SIG-M5 (cell line): ENCODE measurements around the gene RNU7-1.
A peak's percentile ranks its signal among the peaks of the same experiment; 100 is the strongest.

Experiments used
- DNase-seq: peaks from one replicate; lab custom pipeline; 2025; lab: John Stamatoyannopoulos, UW

RNU7-1 gene

DNA sequence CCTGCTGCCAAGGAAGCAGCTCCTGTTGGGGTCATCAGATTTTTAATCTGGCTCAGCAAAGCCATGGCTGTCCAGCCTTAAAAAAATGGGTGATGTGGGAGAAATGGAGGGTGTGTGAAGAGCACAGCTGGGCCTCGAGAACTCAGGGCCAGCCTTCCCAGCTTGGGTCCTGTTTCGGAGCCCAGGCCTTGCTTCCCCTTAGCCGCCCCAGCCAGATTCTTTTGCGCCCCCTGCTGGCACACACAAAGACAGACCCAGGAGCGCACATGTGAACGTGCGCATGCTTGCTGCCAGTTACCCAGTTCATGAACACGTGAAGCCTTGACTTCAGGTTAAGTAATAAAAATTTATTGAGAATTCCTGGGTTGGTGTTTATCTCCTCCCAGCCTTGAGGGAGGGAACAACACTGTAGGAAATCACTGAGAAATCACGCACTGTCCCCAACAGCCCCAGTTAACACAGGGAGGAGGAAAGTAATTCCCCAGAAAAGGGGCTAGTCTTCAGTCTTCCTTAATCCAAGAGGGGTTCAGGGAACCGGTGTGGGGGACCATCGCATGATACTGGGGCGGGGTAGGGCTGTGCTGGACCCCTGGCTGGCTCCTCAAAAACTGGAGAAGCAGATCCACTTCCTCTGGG, 21.5 kb downstream of the RNU7-1 start:
- peak; percentile 13 for DNase-seq

DNA sequence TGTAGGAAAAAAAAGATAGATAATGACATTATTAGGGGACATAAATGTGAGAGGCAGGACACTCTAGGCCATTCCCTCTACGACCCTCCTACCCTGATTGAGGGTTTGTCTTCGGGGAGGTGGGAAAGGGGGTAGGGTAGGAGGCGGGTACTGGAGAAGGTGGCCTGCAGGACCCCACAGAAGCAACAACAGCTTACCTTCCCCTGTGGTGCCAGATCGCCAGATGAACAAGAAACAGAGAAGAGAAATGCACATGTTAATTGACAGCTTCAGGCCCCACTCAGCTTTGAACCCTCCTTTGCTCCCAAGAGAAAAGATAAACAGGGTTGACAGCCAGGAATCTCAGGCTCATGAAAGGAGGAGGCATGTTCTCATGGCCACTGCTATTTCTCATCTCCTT, 22.1 kb downstream of the RNU7-1 start:
- DNase-seq: no peak

DNA sequence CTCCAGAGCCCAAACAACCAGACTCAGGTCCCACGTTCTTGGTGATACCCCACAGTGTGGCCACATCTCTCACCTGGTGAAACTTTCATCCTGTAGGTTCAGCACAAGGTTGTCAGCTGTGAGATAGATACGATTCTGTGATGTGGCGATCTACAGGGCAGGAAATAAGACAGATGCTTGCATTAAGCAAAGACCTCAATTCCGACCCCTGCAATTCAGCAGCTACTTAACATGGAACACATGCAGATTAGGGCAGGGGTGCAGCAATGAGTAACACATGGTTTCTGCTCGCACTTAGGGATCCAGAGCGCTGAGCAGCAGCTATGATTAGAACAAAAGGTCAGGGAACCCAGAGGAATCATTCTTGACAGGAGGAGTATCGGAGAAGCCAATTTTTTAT, 22.7 kb downstream of the RNU7-1 start:
- DNase-seq: no peak

DNA sequence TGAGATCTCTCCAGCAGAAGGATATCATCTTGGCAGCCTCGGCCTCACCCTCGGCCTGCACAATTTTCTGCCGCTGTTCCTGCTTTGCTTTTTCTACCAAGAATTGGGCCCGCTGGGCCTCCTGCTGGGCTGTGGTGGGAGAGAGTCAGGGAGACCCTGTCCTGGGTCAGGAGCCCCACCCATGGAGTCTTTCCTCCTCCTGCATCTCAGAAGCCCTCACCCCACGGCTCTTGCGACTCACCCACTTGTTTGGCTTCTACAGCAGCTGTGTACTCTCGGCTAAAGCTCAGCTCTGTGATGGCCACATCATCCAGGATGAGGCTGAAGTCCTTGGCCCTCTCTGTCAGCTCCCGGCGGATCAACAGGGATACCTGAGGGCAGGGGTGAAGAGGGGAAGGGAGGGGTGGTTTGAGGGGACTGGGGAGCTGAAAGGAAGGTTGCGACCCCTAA, 24.1 kb downstream of the RNU7-1 start:
- no peak for DNase-seq

DNA sequence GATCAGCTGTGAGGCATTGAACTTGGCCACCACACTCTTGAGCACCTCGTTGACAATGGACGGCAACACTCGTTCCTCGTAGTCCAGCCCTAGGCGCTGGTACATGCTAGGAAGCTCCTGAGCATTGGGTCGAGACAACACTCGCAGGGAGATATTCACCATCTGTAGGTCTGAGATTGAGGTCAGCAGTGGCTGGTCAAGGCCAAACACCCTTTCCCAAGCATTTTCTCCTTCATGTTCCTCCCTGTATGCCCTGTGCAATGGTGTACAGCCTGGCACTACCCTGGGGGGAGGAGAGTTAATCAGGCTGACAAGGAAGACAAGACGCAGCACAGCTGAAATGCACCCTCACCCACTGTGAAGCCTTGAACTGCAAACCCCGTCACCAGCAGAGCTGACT, 24.8 kb downstream of the RNU7-1 start:
- no peak for DNase-seq

DNA sequence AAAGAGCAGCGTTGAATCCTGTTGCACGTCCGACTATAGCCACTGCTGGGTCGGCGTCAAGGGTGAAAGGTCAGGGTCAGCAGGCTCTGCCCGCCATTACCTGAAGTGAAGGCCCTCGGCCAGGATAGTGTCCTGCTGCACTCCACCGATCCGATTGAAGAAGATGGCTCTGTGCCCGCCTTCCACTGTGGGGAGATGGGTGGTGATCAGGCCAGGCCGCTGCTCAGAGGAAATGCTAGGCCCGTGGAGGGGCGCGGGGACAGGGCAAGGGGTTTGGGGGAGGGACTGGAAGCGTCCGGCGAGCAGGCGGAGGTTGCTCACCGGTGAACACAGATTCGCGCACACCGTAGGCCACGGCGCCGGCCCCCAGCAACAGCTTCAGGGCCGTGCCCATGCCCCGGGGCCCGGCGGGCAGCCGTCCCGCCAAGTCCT, 26.5 kb downstream of the RNU7-1 start:
- DNase-seq: no peak

DNA sequence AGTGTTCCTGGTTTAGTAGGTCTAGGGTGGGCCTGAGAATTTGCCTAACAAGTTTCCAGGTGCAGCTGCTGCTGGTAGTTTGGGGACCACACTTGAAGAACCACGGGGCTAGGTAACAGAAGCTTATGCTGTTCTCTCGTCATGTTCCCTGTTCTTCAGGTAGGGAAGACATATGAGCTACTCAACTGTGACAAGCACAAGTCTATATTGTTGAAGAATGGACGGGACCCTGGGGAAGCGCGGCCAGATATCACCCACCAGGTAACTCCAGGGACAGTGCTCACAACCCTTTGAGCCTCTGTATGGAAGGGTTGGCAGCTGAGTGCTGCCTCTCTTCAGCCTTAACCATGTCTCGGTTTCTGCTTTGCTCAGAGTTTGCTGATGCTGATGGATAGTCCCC, 30.6 kb downstream of the RNU7-1 start:
- DNase-seq: no peak

DNA sequence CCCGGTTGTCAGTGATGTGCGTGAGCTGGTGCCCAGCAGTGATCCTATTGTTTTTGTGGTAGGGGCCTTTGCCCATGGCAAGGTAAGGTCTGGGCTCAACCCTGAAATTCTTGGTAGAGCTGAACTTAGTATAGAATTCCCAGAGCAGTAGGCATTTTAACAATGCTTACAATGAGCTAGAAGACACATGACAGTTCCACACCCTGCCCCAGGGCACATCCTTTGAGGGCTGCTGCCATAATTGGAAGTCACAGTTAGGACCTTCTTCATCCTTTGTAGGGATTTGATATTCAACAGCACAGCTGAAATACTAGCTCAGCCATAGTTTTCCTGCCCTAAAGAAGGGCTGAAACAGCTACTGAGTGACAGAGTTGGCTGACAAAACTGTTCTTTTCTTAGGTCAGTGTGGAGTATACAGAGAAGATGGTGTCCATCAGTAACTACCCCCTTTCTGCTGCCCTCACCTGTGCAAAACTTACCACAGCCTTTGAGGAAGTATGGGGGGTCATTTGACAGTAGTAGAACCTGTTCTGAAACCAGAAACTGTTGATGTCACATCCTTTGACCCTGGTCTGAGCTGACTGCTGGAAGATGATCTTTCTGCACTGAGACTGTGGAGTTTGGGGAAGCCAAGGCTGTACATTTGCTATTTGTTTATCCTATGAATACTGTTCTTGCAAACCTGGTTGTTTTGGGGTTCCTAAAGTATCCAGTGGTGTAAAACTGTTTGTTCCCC, 31.8 kb downstream of the RNU7-1 start:
- no peak for DNase-seq

DNA sequence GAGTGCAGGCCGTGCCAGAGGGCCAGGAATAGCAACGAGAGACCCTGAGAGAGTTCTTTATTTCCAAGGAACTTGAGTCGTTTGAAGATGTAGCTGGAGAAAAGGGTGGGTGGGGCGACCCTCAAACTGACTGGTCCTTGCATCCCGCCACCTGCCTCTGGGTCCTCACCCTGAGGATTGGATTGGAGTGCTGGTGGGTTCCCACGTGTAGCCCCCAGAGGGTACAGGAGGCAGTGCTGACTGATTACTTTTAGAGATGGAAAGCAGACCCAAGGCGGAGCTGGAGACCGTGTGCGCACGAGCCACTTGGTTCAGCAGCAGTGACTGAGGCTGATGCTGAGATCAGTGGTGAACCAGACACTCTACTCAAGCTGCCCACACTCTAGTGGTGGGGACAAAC, 34.0 kb downstream of the RNU7-1 start:
- no peak for DNase-seq

DNA sequence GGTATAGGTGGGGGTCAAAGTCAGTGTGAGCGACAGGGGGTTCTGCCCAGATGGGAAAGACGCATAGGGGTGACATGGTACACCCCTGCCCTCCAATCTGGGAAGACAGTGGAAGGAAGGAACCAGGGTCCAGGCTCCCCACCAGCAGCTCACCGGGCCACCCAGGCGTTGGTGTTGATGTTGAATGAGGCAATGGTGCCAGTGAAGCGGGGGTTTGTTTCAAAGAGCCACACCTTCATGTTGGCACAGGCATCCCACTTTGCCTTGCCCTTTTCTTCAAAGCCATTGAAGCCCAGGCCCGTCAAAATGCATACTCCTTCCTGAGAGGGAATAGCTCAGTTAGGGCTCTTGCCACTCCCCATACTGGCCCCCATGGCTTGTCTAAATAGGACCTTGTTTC, 34.6 kb downstream of the RNU7-1 start:
- no peak for DNase-seq

DNA sequence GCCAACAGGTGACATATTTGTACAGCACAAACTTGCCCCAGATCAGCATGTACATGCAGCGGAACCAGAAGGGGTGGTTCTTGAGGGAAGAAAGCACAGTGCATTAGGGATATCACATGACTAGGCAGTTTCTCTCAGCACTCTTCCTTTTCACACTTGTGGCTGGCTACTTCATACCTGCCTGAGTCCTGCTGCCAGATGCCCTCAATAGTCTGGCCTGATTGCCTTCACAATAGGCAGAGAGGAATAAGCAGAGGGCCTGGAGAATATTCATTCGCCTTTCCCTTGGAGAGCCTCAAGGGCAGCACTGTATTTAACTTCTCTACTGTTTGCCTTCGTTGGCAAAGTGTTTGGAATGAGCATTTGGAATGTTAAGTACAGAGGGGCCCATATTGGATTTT, 35.0 kb downstream of the RNU7-1 start:
- DNase-seq: no peak

DNA sequence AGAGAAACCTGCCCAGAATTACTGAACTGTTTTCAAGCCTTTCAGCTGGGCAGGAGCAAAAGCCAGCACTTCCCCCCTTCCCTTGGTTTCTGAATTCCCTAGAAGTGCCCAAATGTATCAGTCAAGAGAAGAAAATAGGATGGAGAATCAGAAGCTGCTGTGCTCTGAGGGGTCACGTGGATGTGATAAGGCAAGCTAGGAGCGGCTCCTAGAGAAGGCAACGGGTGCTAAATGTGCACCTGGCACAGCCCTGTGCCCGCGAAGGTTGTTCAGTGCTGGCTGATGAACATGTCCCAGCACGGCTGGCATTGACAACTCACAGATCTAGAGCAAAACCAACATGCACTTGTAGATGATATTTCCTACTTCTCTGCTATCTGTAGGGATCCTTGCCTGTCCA, 35.4 kb downstream of the RNU7-1 start:
- no peak for DNase-seq

DNA sequence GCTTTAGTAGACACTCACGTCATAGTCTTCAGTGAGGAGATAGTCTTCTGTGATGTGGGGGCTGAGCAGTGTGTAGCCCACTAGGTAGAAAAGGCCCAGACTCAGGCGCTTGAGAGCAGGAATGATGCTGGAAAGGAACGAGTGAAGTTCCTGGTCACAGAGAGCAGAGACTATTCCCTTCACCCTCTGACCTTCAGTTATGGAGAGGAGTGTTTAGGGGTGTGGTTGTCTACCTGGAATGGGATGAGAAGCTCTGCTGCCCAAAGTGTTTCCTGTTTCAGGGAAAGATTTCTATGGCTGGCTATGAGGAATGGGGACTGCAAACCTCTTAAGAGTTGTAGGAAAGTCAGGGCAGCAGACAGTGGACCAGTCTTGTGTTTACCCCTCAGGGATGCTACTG, 35.8 kb downstream of the RNU7-1 start:
- no peak for DNase-seq

DNA sequence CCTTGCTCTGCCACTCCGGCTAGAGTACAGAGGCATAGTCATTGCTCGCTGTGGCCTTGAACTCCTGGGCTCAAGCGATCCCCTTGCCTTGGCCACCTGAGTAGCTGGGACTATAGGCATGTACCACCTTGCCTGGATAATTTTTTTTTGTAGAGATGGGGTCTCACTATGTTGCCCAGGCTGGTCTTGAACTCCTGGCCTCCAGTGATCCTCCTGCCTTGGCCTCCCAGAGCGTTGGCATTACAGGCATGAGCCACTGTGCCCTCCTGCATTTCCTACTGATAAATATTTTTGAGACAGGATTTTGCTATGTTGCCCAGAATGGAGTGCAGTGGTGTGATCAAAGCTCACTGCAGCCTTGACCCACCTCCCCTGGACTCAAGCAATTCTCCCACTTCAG, 36.5 kb downstream of the RNU7-1 start:
- DNase-seq: no peak

DNA sequence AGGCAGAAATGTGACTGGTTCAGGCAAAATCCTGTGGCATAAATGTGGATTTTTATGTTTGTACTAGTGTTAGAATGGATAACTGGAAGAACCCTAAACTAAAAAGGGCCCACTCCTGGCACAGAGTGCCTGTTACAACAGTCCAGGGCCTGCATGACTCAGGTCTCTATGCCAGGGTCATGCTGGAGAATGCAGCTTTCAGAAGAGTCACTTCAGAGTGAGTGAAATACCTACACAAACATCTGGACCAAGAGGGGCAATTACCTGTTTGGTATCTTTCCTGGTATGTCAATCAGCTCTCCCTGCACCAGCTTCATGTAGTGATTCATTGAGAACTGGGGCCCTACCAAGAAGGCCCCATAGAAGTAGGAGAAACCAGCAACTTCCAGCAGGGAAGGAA, 37.1 kb downstream of the RNU7-1 start:
- no peak for DNase-seq

DNA sequence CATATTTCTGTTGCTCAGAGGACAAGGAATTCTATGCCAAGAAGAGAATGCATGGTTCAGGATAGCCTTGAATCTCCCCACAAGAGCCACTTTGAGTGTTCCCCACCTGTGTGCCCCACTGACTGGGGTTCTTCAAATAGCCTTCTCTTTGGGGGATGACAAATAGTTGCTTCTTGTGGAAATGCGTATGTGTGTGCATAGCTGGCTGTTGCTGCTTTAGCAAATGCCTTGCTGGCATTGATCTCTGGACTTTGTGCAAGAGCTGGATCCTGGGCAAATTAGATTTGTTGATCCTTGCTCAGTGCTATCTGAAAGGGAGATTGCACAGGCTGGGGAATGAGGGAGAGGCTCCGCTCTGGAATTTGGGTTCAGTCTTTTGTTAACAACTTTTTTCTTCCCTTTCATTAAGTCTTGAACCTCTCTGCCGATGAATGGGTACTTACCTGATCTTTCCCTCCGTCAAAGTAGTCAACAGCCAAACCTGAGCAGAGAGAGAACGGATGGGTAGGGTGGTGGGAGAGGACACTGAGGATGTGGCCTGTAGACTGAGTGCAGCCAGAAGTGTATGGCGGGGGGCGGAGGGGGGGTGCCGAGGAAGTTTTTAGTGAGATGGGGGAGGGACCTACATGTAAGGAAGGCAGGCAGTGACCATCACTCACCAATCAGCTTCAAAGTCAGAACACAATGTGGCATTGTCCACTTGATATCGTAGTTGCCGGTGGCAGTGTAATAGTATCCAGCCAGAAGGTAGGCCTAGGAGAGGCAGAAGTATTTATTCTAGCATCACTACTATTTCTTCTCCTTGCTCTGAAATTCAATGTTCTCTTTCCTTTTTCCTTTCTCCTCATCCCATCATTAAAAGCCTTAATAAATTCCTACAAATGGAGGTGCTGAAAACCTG, 37.8 kb downstream of the RNU7-1 start:
- DNase-seq: no peak

DNA sequence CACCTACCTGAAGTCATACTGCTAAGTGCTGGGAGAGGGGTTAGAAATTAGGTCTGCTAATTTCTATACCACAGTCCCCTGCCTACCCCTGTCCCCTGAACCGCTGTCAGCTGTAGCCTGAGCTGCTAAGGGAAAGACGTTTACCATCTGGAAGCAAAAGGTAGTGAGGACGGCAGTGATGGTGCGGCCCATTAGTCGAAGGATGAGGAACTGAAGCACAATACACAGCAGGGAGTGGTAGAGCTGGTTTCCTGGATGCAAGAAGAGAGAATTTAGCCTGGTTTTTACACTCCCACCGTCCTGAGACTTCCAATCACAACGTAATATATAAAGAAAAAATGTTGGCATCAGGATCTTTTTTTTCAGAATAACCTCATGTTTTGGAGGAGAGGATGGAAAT, 38.9 kb downstream of the RNU7-1 start:
- DNase-seq: no peak

DNA sequence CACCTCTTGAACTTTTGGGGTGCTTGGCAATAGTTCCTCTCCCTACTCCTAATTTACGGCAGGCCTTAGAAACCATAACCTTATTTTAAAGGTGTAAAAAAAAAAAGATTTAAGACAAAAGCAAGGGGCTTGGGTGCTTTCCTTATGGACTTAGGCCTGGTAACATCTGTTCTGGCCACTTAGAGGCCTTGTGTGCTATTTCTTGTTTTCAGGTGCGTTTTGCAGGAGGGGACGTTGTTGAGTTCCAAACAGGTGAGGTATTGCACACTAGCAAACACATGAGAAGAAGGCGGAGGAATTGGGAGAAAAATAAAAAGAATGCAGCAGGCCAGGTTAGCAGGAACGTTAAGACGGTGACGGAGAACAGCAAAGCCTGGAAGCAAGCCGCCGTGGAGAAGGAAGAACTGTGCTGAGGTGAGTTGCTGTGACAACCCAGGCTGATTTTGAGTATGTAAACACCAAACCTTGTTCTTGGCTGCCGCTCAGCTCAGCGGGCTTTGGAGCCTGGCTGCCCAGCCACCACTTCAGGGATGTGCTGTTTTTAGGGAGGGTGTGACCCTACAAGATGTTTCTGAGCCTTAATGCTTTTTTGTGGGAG, 44.4 kb downstream of the RNU7-1 start:
- no peak for DNase-seq
